Keratinocyte (primary cell): ENCODE measurements around the gene SELENON. TPM values are rescaled to one million over a fixed set of nuclear protein-coding genes. Genes with fewer than 3 reads are reported as not detected.

Experiments used
- DNase-seq: peaks from one replicate; pipeline ENCODE4 v3.0.0-alpha.2; 2011; ENCODE audit warnings: low read depth, missing footprints, low spot score
- FAIRE-seq: peaks from 2 replicates; lab custom pipeline; 2011; peaks lifted over from hg19 to GRCh38; lab: Jason Lieb, UNC
- H2AFZ ChIP-seq: 2 replicates; pipeline ENCODE4 v1.6.0; 2012; ENCODE audit warnings: low read length, control low read depth, inconsistent platforms; ENCODE audit not compliant: control insufficient read depth
- H3K27ac ChIP-seq: 2 replicates; pipeline ENCODE4 v1.5.1; 2011; ENCODE audit warnings: low read length; ENCODE audit not compliant: control insufficient read depth, insufficient read depth
- H3K27me3 ChIP-seq: 3 replicates; pipeline ENCODE4 v1.6.0; 2011; ENCODE audit warnings: low read length; ENCODE audit not compliant: control insufficient read depth, insufficient read depth; ENCODE audit errors: extremely low read depth
- H3K36me3 ChIP-seq, 2 experiments: 2 replicates in 1 of 2; 3 replicates in 1 of 2; pipeline ENCODE4 v1.5.1; 2011; ENCODE audit warnings: low read length in 2 of 2, mild to moderate bottlenecking in 1 of 2; ENCODE audit not compliant: control insufficient read depth in 2 of 2, insufficient read depth in 2 of 2; ENCODE audit errors: extremely low read depth in 1 of 2
- H3K4me1 ChIP-seq: 3 replicates; pipeline ENCODE4 v1.5.1; 2011; ENCODE audit warnings: low read length; ENCODE audit not compliant: control insufficient read depth, insufficient read depth; ENCODE audit errors: extremely low read depth
- H3K4me2 ChIP-seq: 3 replicates; pipeline ENCODE4 v1.6.0; 2011; ENCODE audit warnings: low read depth, low read length; ENCODE audit not compliant: control insufficient read depth, insufficient read depth; ENCODE audit errors: extremely low read depth
- H3K4me3 ChIP-seq, 3 experiments: fragments of 200-600 bp in 1 of 3; sonication (generic) in 1 of 3; 2 replicates in 2 of 3; 3 replicates in 1 of 3; pipeline ENCODE4 v1.5.1; 2011 to 2016; ENCODE audit warnings: low read length in 3 of 3, mild to moderate bottlenecking in 3 of 3, control low read depth in 2 of 3, inconsistent platforms in 1 of 3, low read depth in 1 of 3, mixed read lengths in 1 of 3, mixed run types in 1 of 3, moderate library complexity in 1 of 3; ENCODE audit not compliant: control insufficient read depth in 2 of 3, insufficient read depth in 2 of 3; ENCODE audit errors: extremely low read depth in 1 of 3
- H3K79me2 ChIP-seq: 2 replicates; pipeline ENCODE4 v1.6.0; 2012; ENCODE audit warnings: low read length; ENCODE audit not compliant: control insufficient read depth, insufficient read depth
- H3K9ac ChIP-seq: 3 replicates; pipeline ENCODE4 v1.6.0; 2011; ENCODE audit warnings: low read length; ENCODE audit not compliant: control insufficient read depth, insufficient read depth; ENCODE audit errors: extremely low read depth
- H3K9me1 ChIP-seq: 3 replicates; pipeline ENCODE4 v1.6.0; 2011; ENCODE audit warnings: low read length; ENCODE audit not compliant: control insufficient read depth, insufficient read depth; ENCODE audit errors: extremely low read depth
- H3K9me3 ChIP-seq: 2 replicates; pipeline ENCODE4 v1.5.1; 2012; ENCODE audit warnings: low read depth, low read length; ENCODE audit not compliant: control insufficient read depth
- H4K20me1 ChIP-seq: 3 replicates; pipeline ENCODE4 v1.6.0; 2011; ENCODE audit warnings: low read length; ENCODE audit not compliant: control insufficient read depth, insufficient read depth; ENCODE audit errors: extremely low read depth
- CTCF ChIP-seq, 3 experiments: IDR thresholded peaks in 1 of 3; conservative IDR thresholded peaks in 1 of 3; optimal IDR thresholded peaks in 1 of 3; 2 replicates in 2 of 3; 3 replicates in 1 of 3; pipeline versions ENCODE3 to v1.5.1; 2011; ENCODE audit warnings: low read length in 3 of 3, mild to moderate bottlenecking in 3 of 3, moderate library complexity in 2 of 3, control low read depth in 1 of 3, inconsistent platforms in 1 of 3; ENCODE audit not compliant: insufficient read depth in 2 of 3; ENCODE audit errors: extremely low read depth in 1 of 3
- EZH2 ChIP-seq: IDR thresholded peaks from one replicate; pipeline ENCODE4 v1.6.1; 2012; ENCODE audit warnings: inconsistent platforms, mild to moderate bottlenecking, low read length, moderate library complexity
- dilution Hi-C: fragments of 300-500 bp; cut with MboI; formaldehyde crosslinking; loops from one replicate; pipeline ENCODE4 v1.7.0; 2020; ENCODE audit warnings: low sequenced_read_pairs; ENCODE audit not compliant: extremely low pct_ligation_motif_present
- polyA plus RNA-seq, 5 experiments: library from polyadenylated mRNA; depleted of rRNA in 3 of 5; stranded (reverse) in 3 of 5; stranded (forward) in 1 of 5; unstranded in 1 of 5; fragments of >200 nt; gene quantifications; 1 replicate in 1 of 5; 2 replicates in 3 of 5; 3 replicates in 1 of 5; pipeline versions ENCODE4 v1.2.1 to v1.2.3, GENCODE V29; 2011 to 2012; ENCODE audit warnings: missing spikeins in 2 of 5, low read depth in 1 of 5, low replicate concordance in 1 of 5

The SELENON gene
- polyA plus RNA-seq, 1 donor (not counting 4 experiments of a cell fraction or from before 2014, with no cell fraction given), result 15.4 TPM

- no peaks in the 10 kb centered on the region for H3K9me1 ChIP-seq
- peaks cover 6% of the 10 kb centered on the region for H3K4me1 ChIP-seq
- H3K4me2 ChIP-seq, result no peak overlapping the region
- H3K79me2 ChIP-seq, result no peaks in the 10 kb centered on the region
- H4K20me1 ChIP-seq, result no peaks in the 10 kb centered on the region
- H2AFZ ChIP-seq, result no peak overlapping the region
- no peak overlapping the region for H3K27ac ChIP-seq
- no peak for FAIRE-seq
- no peak overlapping the region for H3K9ac ChIP-seq
- no peak overlapping the region for H3K4me3 ChIP-seq
- dilution Hi-C loops, result no loop called here
- H3K9me3 ChIP-seq, result no peaks in the 10 kb centered on the region
- peaks cover 33% of the 10 kb centered on the region for H3K27me3 ChIP-seq
- no peak for TF ChIP-seq CTCF (optimal IDR thresholded peaks at IDR 0.05 in 1 of 3, IDR thresholded peaks at IDR 0.05 in 1 of 3, conservative IDR thresholded peaks at IDR 0.05 in 1 of 3; ENCODE audit: extremely low read depth in 1 of 3, insufficient read depth in 2 of 3, low read length in 3 of 3)
- DNase-seq, result no peak
- no peaks in the 10 kb centered on the region for H3K36me3 ChIP-seq
These were observed 43.8 kb upstream of the SELENON start for GRCh38 chr1:25756215-25756614.

GRCh38 chr1:25757151-25757845 lies 42.7 kb upstream of the SELENON start:
- Histone ChIP-seq H3K4me2 (no peak overlapping the region), H3K27me3 (peaks cover 33% of the 10 kb centered on the region), H4K20me1 (no peaks in the 10 kb centered on the region), H3K9ac (no peak overlapping the region), H3K9me3 (no peaks in the 10 kb centered on the region), H3K9me1 (no peaks in the 10 kb centered on the region), H3K36me3 (no peaks in the 10 kb centered on the region), H3K4me1 (peaks cover 6% of the 10 kb centered on the region), H2AFZ (no peak overlapping the region), H3K79me2 (no peaks in the 10 kb centered on the region), H3K27ac (no peak overlapping the region), H3K4me3 (no peak overlapping the region)
- TF ChIP-seq EZH2 (peak; percentile 17), CTCF (optimal IDR thresholded peaks at IDR 0.05 in 1 of 3, IDR thresholded peaks at IDR 0.05 in 1 of 3, conservative IDR thresholded peaks at IDR 0.05 in 1 of 3; ENCODE audit: extremely low read depth in 1 of 3, insufficient read depth in 2 of 3, low read length in 3 of 3) (no peak)
- DNase-seq (no peak), FAIRE-seq (no peak)
- dilution Hi-C loops, result no loop called here
